AG09309 (cell line): ENCODE measurements around the gene CYP2A6.
"Not testable (repeated sequence)": the region's sequence is repeated elsewhere in the genome, so short reads cannot be mapped to it uniquely, and the experiment has no call there.

Experiments used
- DNase-seq: peaks from one replicate; pipeline ENCODE4 v3.0.0-alpha.2; 2010; ENCODE audit warnings: low read depth
- H3K4me3 ChIP-seq: 2 replicates; pipeline ENCODE4 v1.5.1; 2011; ENCODE audit warnings: mild to moderate bottlenecking, low read depth, low read length, moderate library complexity; ENCODE audit not compliant: control insufficient read depth
- TF ChIP-seq, protein P1 (sequence below): IDR thresholded peaks from 2 replicates; pipeline ENCODE4 v1.5.1; 2011; ENCODE audit warnings: mild to moderate bottlenecking, low read depth, low read length, inconsistent platforms; ENCODE audit not compliant: insufficient read depth, control insufficient read depth; ENCODE audit errors: missing control alignments

Gene CYP2A6

DNA sequence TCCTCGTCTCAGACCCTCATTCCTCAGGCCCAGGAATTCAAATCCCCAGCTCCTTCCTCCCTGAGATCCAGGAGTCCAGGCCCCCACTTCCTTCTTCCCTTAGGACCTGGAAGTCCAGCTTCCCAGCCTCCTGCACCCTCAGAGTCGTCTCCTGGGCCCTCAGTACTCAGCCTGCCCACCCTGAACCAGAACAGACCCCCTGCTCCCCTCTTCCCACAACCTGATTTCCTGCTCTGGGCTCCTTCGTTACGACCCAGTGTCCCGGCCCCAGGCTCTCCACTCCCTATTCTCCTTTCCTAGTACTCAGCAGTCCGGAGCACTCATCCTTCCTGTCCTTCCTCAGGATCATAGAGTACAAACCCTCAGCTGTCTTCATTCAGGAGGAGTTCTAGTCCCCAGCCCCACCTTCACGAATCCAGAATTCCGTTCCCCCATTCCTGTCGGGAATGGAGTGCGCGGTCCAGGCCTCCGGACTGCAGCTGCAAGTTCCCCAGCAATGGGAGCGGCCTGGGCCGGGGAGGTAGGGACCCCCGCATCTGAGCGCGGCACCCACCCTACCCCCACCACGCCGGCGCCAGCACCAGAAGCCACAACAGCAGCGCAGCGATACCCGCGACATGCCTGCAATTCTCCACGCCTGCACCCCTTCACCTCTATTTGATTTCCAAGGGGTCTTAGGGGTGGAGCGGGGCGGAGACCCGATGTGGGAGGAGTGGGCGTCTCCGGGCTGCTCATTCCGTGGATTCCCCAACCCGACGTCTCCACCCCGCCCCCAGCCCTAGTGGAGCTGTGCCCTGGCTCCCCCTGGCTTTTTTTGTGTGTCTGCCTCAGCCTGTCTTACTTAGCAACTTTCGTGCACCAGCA is 38.5 kb downstream of the CYP2A6 start:
- H3K4me3 ChIP-seq, result no peak overlapping the region
- TF ChIP-seq, protein P1, sequence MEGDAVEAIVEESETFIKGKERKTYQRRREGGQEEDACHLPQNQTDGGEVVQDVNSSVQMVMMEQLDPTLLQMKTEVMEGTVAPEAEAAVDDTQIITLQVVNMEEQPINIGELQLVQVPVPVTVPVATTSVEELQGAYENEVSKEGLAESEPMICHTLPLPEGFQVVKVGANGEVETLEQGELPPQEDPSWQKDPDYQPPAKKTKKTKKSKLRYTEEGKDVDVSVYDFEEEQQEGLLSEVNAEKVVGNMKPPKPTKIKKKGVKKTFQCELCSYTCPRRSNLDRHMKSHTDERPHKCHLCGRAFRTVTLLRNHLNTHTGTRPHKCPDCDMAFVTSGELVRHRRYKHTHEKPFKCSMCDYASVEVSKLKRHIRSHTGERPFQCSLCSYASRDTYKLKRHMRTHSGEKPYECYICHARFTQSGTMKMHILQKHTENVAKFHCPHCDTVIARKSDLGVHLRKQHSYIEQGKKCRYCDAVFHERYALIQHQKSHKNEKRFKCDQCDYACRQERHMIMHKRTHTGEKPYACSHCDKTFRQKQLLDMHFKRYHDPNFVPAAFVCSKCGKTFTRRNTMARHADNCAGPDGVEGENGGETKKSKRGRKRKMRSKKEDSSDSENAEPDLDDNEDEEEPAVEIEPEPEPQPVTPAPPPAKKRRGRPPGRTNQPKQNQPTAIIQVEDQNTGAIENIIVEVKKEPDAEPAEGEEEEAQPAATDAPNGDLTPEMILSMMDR, result no peak
- no peak for DNase-seq

GRCh38 chr19:40810649-40811408 is 39.4 kb downstream of the CYP2A6 start:
- peak overlapping the region; percentile 30 for H3K4me3 ChIP-seq
- not testable (repeated sequence) for DNase-seq

GRCh38 chr19:40810160-40810559 is 40.1 kb downstream of the CYP2A6 start:
- TF ChIP-seq, protein P1, result no peak
- H3K4me3 ChIP-seq, result no peak overlapping the region
- DNase-seq, result no peak

DNA sequence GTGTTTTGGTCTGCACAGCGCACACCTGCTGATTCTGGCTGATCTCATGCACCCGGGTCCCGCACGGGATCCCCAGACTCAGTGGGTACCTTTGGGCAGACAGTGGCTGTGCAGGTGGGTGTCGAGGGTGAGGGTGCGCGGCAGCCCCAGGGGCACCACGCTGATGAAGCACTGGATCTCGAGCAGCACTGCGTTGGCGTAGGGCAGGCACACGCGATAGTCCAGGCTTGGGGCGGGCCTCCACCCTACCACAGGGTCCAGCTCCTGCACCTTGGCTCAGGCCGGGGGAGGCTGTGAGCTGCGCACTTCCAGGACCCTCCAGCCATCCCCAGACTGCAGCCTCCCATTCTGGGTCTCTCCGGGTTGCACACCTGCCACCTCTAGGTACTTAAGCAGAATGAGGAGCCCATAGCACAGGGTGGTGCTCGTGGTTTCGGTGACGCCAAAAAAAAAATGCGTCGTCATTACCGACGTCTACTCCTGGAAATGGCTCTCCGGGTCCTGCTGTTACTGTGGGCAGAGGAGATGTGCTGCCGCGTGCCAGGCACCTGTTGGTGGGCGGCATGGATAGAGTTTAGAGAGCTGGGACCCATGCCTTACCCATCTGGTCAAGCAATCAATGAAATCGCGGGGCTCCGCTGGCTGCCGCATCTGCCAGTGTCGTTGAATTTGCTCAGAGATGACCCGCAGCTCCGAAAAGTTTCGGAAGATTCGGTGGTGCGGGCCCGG is 40.7 kb downstream of the CYP2A6 start:
- no peak for DNase-seq
- no peak overlapping the region for H3K4me3 ChIP-seq
- TF ChIP-seq, protein P1, result no peak

- TF ChIP-seq, protein P1, result no peak
- H3K4me3 ChIP-seq, result no peak overlapping the region
- DNase-seq, result no peak
Measured at GRCh38 chr19:40808497-40808896, 41.8 kb downstream of the CYP2A6 start.

- TF ChIP-seq, protein P1, result no peak
- DNase-seq, result no peak
- H3K4me3 ChIP-seq, result no peak overlapping the region
Measured at GRCh38 chr19:40808021-40808325, 42.3 kb downstream of the CYP2A6 start.
